GM18508 (cell line): ENCODE results near the gene BATF.

Experiments used
- ATAC-seq: cut with Tn5 transposase; IDR thresholded peaks from one replicate; pipeline ENCODE4 v1.9.1; 2021; ENCODE audit warnings: moderate number of reproducible peaks; ENCODE audit not compliant: insufficient read depth, unreplicated experiment

Gene BATF

GRCh38 chr14:75499084-75499875 lies 23.0 kb upstream of the BATF start:
- ATAC-seq = no peak

- ATAC-seq = no peak
These were observed 21.2 kb upstream of the BATF start for GRCh38 chr14:75501080-75501479.

GRCh38 chr14:75504411-75504810 lies 17.9 kb upstream of the BATF start:
- ATAC-seq = no peak

- ATAC-seq = no peak
These were observed 15.3 kb upstream of the BATF start for GRCh38 chr14:75506930-75507329.

GRCh38 chr14:75510547-75510946 lies 11.7 kb upstream of the BATF start:
- ATAC-seq = no peak

- no peak for ATAC-seq
These were observed 11.1 kb upstream of the BATF start for GRCh38 chr14:75511201-75511600.

- ATAC-seq = no peak
These were observed 8.2 kb upstream of the BATF start for GRCh38 chr14:75513911-75514672.

- no peak for ATAC-seq
These were observed 7.3 kb upstream of the BATF start for GRCh38 chr14:75514673-75515628.

GRCh38 chr14:75515629-75515996 lies 6.7 kb upstream of the BATF start:
- no peak for ATAC-seq

- ATAC-seq = no peak
These were observed 3.6 kb upstream of the BATF start for GRCh38 chr14:75518625-75519024.

GRCh38 chr14:75519394-75519793 lies 2.9 kb upstream of the BATF start:
- ATAC-seq = no peak

GRCh38 chr14:75519826-75520728 lies 2.2 kb upstream of the BATF start:
- no peak for ATAC-seq

GRCh38 chr14:75520852-75521251 lies 1.4 kb upstream of the BATF start:
- no peak for ATAC-seq

GRCh38 chr14:75521415-75522199 lies 662 bp upstream of the BATF start:
- no peak for ATAC-seq

- ATAC-seq = no peak
These were observed 682 bp downstream of the BATF start for GRCh38 chr14:75522983-75523318.

- no peak for ATAC-seq
These were observed 1.5 kb downstream of the BATF start for GRCh38 chr14:75523771-75524171.

- no peak for ATAC-seq
These were observed 3.7 kb downstream of the BATF start for GRCh38 chr14:75525969-75526368.

- no peak for ATAC-seq
These were observed 5.3 kb downstream of the BATF start for GRCh38 chr14:75527449-75528163.
